ENCODE data around the gene MRFAP1.
"Not testable (repeated sequence)": the region's sequence is repeated elsewhere in the genome, so short reads cannot be mapped to it uniquely, and the experiment has no call there.

MRFAP1 gene

GRCh38 chr4:6634746-6635145, 5.7 kb upstream of the MRFAP1 start:
- H3K4me1 Mint-ChIP-seq (ENCODE audit: low read depth): peaks cover 18% of the 10 kb centered on the region
- intact Hi-C loops (cut with micrococcal nuclease): no loop called here
- H3K36me3 Mint-ChIP-seq (ENCODE audit: low read depth): no peaks in the 10 kb centered on the region
- H3K4me3 Mint-ChIP-seq: no peak overlapping the region
- H3K27ac Mint-ChIP-seq: no peak overlapping the region
- no peaks in the 10 kb centered on the region for H3K9me3 Mint-ChIP-seq
- H3K27me3 Mint-ChIP-seq: no peaks in the 10 kb centered on the region

GRCh38 chr4:6639137-6639680, 1.3 kb upstream of the MRFAP1 start:
- Mint-ChIP-seq H3K36me3 (ENCODE audit: low read depth) (peaks cover 39% of the 10 kb centered on the region), H3K4me3 (no peak overlapping the region), H3K4me1 (ENCODE audit: low read depth) (peaks cover 33% of the 10 kb centered on the region), H3K9me3 (no peaks in the 10 kb centered on the region), H3K27ac (no peak overlapping the region), H3K27me3 (no peaks in the 10 kb centered on the region)
- intact Hi-C loops (cut with micrococcal nuclease): no loop called here

- peak overlapping the region; percentile 98 for H3K4me3 Mint-ChIP-seq
- peaks cover 9% of the 10 kb centered on the region for H3K9me3 Mint-ChIP-seq
- H3K27ac Mint-ChIP-seq: peak overlapping the region; percentile 97
- intact Hi-C loops (cut with micrococcal nuclease): loop anchor here (1.0 kb wide), 1 partner anchor 33 kb away; a partner anchor contains a TSS
- H3K36me3 Mint-ChIP-seq (ENCODE audit: low read depth): peaks cover 39% of the 10 kb centered on the region
- H3K4me1 Mint-ChIP-seq (ENCODE audit: low read depth): peaks cover 36% of the 10 kb centered on the region
- H3K27me3 Mint-ChIP-seq: peaks cover 2% of the 10 kb centered on the region
Observed at GRCh38 chr4:6641164-6641970, 882 bp downstream of the MRFAP1 start.

GRCh38 chr4:6641971-6642320, 1.5 kb downstream of the MRFAP1 start:
- peak overlapping the region; percentile 98 for H3K4me3 Mint-ChIP-seq
- intact Hi-C loops (cut with micrococcal nuclease): loop anchor here (1.0 kb wide), 1 partner anchor 32 kb away; a partner anchor contains a TSS
- peaks cover 3% of the 10 kb centered on the region for H3K27me3 Mint-ChIP-seq
- peaks cover 36% of the 10 kb centered on the region for H3K4me1 Mint-ChIP-seq (ENCODE audit: low read depth)
- H3K9me3 Mint-ChIP-seq: peaks cover 11% of the 10 kb centered on the region
- H3K27ac Mint-ChIP-seq: peak overlapping the region; percentile 97
- peaks cover 39% of the 10 kb centered on the region for H3K36me3 Mint-ChIP-seq (ENCODE audit: low read depth)

GRCh38 chr4:6643141-6643847, 2.8 kb downstream of the MRFAP1 start:
- peaks cover 39% of the 10 kb centered on the region for H3K36me3 Mint-ChIP-seq (ENCODE audit: low read depth)
- peaks cover 8% of the 10 kb centered on the region for H3K27me3 Mint-ChIP-seq
- H3K4me1 Mint-ChIP-seq (ENCODE audit: low read depth): peaks cover 36% of the 10 kb centered on the region
- H3K4me3 Mint-ChIP-seq: no peak overlapping the region
- no peak overlapping the region for H3K27ac Mint-ChIP-seq
- H3K9me3 Mint-ChIP-seq: peaks cover 11% of the 10 kb centered on the region
- intact Hi-C loops (cut with micrococcal nuclease): no loop called here

GRCh38 chr4:6644792-6645530, 4.5 kb downstream of the MRFAP1 start:
- peaks cover 35% of the 10 kb centered on the region for H3K4me1 Mint-ChIP-seq (ENCODE audit: low read depth)
- H3K27me3 Mint-ChIP-seq: peaks cover 8% of the 10 kb centered on the region
- no peak overlapping the region for H3K27ac Mint-ChIP-seq
- H3K9me3 Mint-ChIP-seq: peaks cover 11% of the 10 kb centered on the region
- peaks cover 39% of the 10 kb centered on the region for H3K36me3 Mint-ChIP-seq (ENCODE audit: low read depth)
- H3K4me3 Mint-ChIP-seq: no peak overlapping the region
- intact Hi-C loops (cut with micrococcal nuclease): no loop called here

- Mint-ChIP-seq H3K27me3 (peaks cover 8% of the 10 kb centered on the region), H3K36me3 (ENCODE audit: low read depth) (peaks cover 17% of the 10 kb centered on the region), H3K4me1 (ENCODE audit: low read depth) (peaks cover 16% of the 10 kb centered on the region), H3K9me3 (peaks cover 11% of the 10 kb centered on the region), H3K4me3 (no peak overlapping the region), H3K27ac (no peak overlapping the region)
- intact Hi-C loops (cut with micrococcal nuclease): no loop called here
Observed at GRCh38 chr4:6647169-6647568, 6.7 kb downstream of the MRFAP1 start.

GRCh38 chr4:6647582-6648230, 7.2 kb downstream of the MRFAP1 start:
- Mint-ChIP-seq H3K27me3 (peaks cover 8% of the 10 kb centered on the region), H3K4me1 (ENCODE audit: low read depth) (peaks cover 14% of the 10 kb centered on the region), H3K9me3 (peaks cover 11% of the 10 kb centered on the region), H3K27ac (no peak overlapping the region), H3K36me3 (ENCODE audit: low read depth) (peaks cover 12% of the 10 kb centered on the region), H3K4me3 (no peak overlapping the region)
- intact Hi-C loops (cut with micrococcal nuclease): no loop called here

- peaks cover 10% of the 10 kb centered on the region for H3K27me3 Mint-ChIP-seq
- no peak overlapping the region for H3K4me3 Mint-ChIP-seq
- peaks cover 11% of the 10 kb centered on the region for H3K9me3 Mint-ChIP-seq
- H3K36me3 Mint-ChIP-seq (ENCODE audit: low read depth): no peaks in the 10 kb centered on the region
- no peak overlapping the region for H3K27ac Mint-ChIP-seq
- peaks cover 3% of the 10 kb centered on the region for H3K4me1 Mint-ChIP-seq (ENCODE audit: low read depth)
- intact Hi-C loops (cut with micrococcal nuclease): no loop called here
Observed at GRCh38 chr4:6649216-6649615, 8.7 kb downstream of the MRFAP1 start.

- H3K27ac Mint-ChIP-seq; H3K4me3 Mint-ChIP-seq; H3K36me3 Mint-ChIP-seq (ENCODE audit: low read depth); intact Hi-C loops (cut with micrococcal nuclease); H3K9me3 Mint-ChIP-seq: not testable (repeated sequence)
- Mint-ChIP-seq H3K27me3 (peaks cover 28% of the 10 kb centered on the region), H3K4me1 (ENCODE audit: low read depth) (peaks cover 11% of the 10 kb centered on the region)
Observed at GRCh38 chr4:6654211-6654610, 13.7 kb downstream of the MRFAP1 start.

GRCh38 chr4:6655291-6655690, 14.8 kb downstream of the MRFAP1 start:
- intact Hi-C loops (cut with micrococcal nuclease); H3K4me3 Mint-ChIP-seq; H3K27ac Mint-ChIP-seq; H3K36me3 Mint-ChIP-seq (ENCODE audit: low read depth); H3K9me3 Mint-ChIP-seq: not testable (repeated sequence)
- Mint-ChIP-seq H3K27me3 (peaks cover 39% of the 10 kb centered on the region), H3K4me1 (ENCODE audit: low read depth) (peaks cover 22% of the 10 kb centered on the region)

GRCh38 chr4:6655924-6656323, 15.4 kb downstream of the MRFAP1 start:
- no peaks in the 10 kb centered on the region for H3K9me3 Mint-ChIP-seq
- peaks cover 44% of the 10 kb centered on the region for H3K27me3 Mint-ChIP-seq
- peaks cover 27% of the 10 kb centered on the region for H3K4me1 Mint-ChIP-seq (ENCODE audit: low read depth)
- no peak overlapping the region for H3K4me3 Mint-ChIP-seq
- no peaks in the 10 kb centered on the region for H3K36me3 Mint-ChIP-seq (ENCODE audit: low read depth)
- H3K27ac Mint-ChIP-seq: no peak overlapping the region
- intact Hi-C loops (cut with micrococcal nuclease): no loop called here

Measured in dendritic cell treated with granulocyte-macrophage colony-stimulating factor and Interleukin-4, amounts not matched to agents 40 ng/mL and 50 ng/mL, for 4 days (primary cell).